HCEC 1CT (cell line): ENCODE measurements around the gene BTAF1.
A peak's percentile ranks its signal among the peaks of the same experiment; 100 is the strongest.

ENCODE experiments used
- DNase-seq: peaks from one replicate; pipeline ENCODE4 v3.0.0-alpha.2; 2017

BTAF1 gene

GRCh38 chr10:91908337-91909116, 15.0 kb upstream of the BTAF1 start:
- DNase-seq, result peak; percentile 74

- DNase-seq, result peak; percentile 61
Observed at GRCh38 chr10:91909117-91909677, 14.4 kb upstream of the BTAF1 start, which contains the start of gene FGFBP3. FGFBP3 (minus strand) TSS chr10:91909486; CDS start chr10:91908969, 517 bp downstream.

GRCh38 chr10:91910467-91910866, 13.1 kb upstream of the BTAF1 start:
- no peak for DNase-seq

GRCh38 chr10:91919651-91920050, 3.9 kb upstream of the BTAF1 start:
- no peak for DNase-seq

GRCh38 chr10:91924212-91925021, 847 bp downstream of the BTAF1 start:
- no peak for DNase-seq

- no peak for DNase-seq
Observed at GRCh38 chr10:91925022-91925320, 1.4 kb downstream of the BTAF1 start.

GRCh38 chr10:91930939-91931338, 7.4 kb downstream of the BTAF1 start:
- DNase-seq, result peak; percentile 56

GRCh38 chr10:91931526-91932190, 8.1 kb downstream of the BTAF1 start:
- DNase-seq, result no peak

- no peak for DNase-seq
Observed at GRCh38 chr10:91932737-91933136, 9.2 kb downstream of the BTAF1 start.

GRCh38 chr10:91935886-91936285, 12.3 kb downstream of the BTAF1 start:
- peak; percentile 50 for DNase-seq

GRCh38 chr10:91939653-91940052, 16.1 kb downstream of the BTAF1 start:
- no peak for DNase-seq

- no peak for DNase-seq
Observed at GRCh38 chr10:91941426-91941825, 17.9 kb downstream of the BTAF1 start.

- DNase-seq, result peak; percentile 78
Observed at GRCh38 chr10:91944880-91945630, 21.5 kb downstream of the BTAF1 start.

GRCh38 chr10:91953600-91954160, 30.1 kb downstream of the BTAF1 start:
- DNase-seq, result no peak

- DNase-seq, result no peak
Observed at GRCh38 chr10:91955114-91955513, 31.5 kb downstream of the BTAF1 start.

- no peak for DNase-seq
Observed at GRCh38 chr10:91957091-91957490, 33.5 kb downstream of the BTAF1 start.

- no peak for DNase-seq
Observed at GRCh38 chr10:91969297-91969696, 45.7 kb downstream of the BTAF1 start.

- DNase-seq, result peak; percentile 80
Observed at GRCh38 chr10:91974960-91975359, 51.4 kb downstream of the BTAF1 start.

- no peak for DNase-seq
Observed at GRCh38 chr10:91975438-91975837, 51.9 kb downstream of the BTAF1 start.

- no peak for DNase-seq
Observed at GRCh38 chr10:91976317-91977051, 52.9 kb downstream of the BTAF1 start.

- DNase-seq, result no peak
Observed at GRCh38 chr10:91977491-91977890, 53.9 kb downstream of the BTAF1 start.

- DNase-seq, result no peak
Observed at GRCh38 chr10:91978585-91978984, 55.0 kb downstream of the BTAF1 start.
